IMR-90 (cell line): ENCODE data around the gene SPATA9.

Experiments
- BHLHE40 ChIP-seq: fragments of 150-350 bp; IDR thresholded peaks from 2 replicates; pipeline ENCODE4 v1.6.1; 2016; ENCODE audit warnings: mild to moderate bottlenecking, low read depth, low read length
- CEBPB ChIP-seq: IDR thresholded peaks from 2 replicates; pipeline ENCODE4 v1.6.1; 2012; ENCODE audit warnings: low read depth, low read length, improper control_type of control experiment
- CHD1 ChIP-seq: IDR thresholded peaks from 2 replicates; pipeline ENCODE4 v1.6.1; 2012; ENCODE audit warnings: low read depth, low read length, improper control_type of control experiment
- FOS ChIP-seq: fragments of 150-350 bp; IDR thresholded peaks from 2 replicates; pipeline ENCODE4 v1.6.1; 2016; ENCODE audit warnings: low read depth, low read length
- MAFK ChIP-seq: IDR thresholded peaks from 2 replicates; pipeline ENCODE4 v1.6.1; 2012; ENCODE audit warnings: low read depth, low read length, improper control_type of control experiment
- MAZ ChIP-seq: IDR thresholded peaks from 2 replicates; pipeline ENCODE4 v1.6.1; 2012; ENCODE audit warnings: low read depth, mild to moderate bottlenecking, low read length, improper control_type of control experiment, moderate library complexity, borderline replicate concordance
- MXI1 ChIP-seq: IDR thresholded peaks from 2 replicates; pipeline ENCODE4 v1.6.1; 2012; ENCODE audit warnings: low read depth, mild to moderate bottlenecking, low read length, moderate library complexity, borderline replicate concordance
- NFE2L2 ChIP-seq: fragments of 150-350 bp; IDR thresholded peaks from 2 replicates; pipeline ENCODE4 v1.6.1; 2016; ENCODE audit warnings: low read depth, mild to moderate bottlenecking, low read length
- POLR2A ChIP-seq: IDR thresholded peaks from 2 replicates; pipeline ENCODE4 v1.6.1; 2012; ENCODE audit warnings: mild to moderate bottlenecking, low read depth, low read length
- RAD21 ChIP-seq: IDR thresholded peaks from 2 replicates; pipeline ENCODE4 v1.6.1; 2012; ENCODE audit warnings: low read length, improper control_type of control experiment
- RFX5 ChIP-seq: IDR thresholded peaks from 2 replicates; pipeline ENCODE4 v1.8.0; 2012; ENCODE audit warnings: low read depth, mild to moderate bottlenecking, low read length, moderate library complexity
- SMC3 ChIP-seq: fragments of 150-350 bp; IDR thresholded peaks from 2 replicates; pipeline ENCODE4 v1.6.1; 2016; ENCODE audit warnings: low read depth, mild to moderate bottlenecking, antibody characterized with exemption, low read length, moderate library complexity
- USF2 ChIP-seq: fragments of 150-350 bp; IDR thresholded peaks from 2 replicates; pipeline ENCODE4 v1.6.1; 2017; ENCODE audit warnings: mild to moderate bottlenecking, antibody characterized with exemption, low read length, low read depth
- TF ChIP-seq, protein P1 (sequence below): conservative IDR thresholded peaks from 2 replicates; pipeline ENCODE4 v1.5.1; 2012; ENCODE audit warnings: mild to moderate bottlenecking, low read depth, low read length, improper control_type of control experiment

DNA sequence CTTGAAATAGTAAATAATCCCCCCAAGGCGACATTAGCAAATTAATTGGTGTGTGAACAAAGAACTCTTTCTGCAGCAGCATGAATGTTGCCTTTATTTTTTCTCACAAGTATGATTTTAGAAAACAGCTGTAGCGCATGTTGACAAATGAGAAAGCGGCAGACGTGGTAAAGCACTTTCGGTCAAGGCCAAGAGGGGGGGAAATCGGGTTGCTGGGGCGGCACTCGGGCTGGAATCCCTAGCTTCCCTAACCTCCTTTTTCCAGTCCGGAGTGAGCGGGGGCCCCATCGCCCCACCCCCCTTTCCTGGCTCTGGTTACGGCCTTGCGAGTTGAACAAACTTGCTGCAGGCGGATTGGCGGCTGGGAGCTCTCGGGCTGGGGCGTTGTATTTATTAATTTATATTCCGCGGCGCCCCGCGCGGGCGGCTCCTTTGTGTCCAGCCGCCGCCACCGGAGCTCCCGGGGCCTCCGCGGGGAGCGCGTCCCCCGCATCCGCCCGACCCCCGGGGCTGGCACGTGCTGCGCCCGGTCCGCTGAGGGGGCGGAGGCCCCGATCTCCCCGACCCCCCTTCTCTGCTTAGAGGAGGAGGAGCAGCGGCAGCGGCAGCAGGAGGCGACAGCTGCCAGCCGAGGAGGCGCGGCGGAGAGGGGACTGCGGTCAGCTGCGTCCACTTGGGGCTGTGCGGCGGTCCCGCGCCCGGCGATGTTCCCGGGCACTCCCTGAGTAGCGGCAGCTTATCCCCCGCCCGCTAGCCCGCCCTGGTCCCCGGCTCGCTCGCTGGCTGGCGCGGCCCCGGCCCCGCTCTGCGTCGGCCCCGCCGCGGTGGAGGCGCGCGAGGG is 48.2 kb upstream of the SPATA9 start, which contains the start of gene RHOBTB3:
- TF ChIP-seq CEBPB (no peak), USF2 (peak; percentile 49; the same call in 1 of the 2 replicates), SMC3 (no peak), NFE2L2 (no peak), FOS (no peak), RAD21 (no peak; the same call in 1 of the 2 replicates), CHD1 (no peak), POLR2A (peak; percentile 63; the same call in 1 of the 2 replicates), RFX5 (no peak), MXI1 (peak; percentile 85; the same call in 1 of the 2 replicates), MAFK (no peak), MAZ (peak; percentile 86; the same call in 1 of the 2 replicates), BHLHE40 (peak; percentile 96)
- TF ChIP-seq, protein P1, sequence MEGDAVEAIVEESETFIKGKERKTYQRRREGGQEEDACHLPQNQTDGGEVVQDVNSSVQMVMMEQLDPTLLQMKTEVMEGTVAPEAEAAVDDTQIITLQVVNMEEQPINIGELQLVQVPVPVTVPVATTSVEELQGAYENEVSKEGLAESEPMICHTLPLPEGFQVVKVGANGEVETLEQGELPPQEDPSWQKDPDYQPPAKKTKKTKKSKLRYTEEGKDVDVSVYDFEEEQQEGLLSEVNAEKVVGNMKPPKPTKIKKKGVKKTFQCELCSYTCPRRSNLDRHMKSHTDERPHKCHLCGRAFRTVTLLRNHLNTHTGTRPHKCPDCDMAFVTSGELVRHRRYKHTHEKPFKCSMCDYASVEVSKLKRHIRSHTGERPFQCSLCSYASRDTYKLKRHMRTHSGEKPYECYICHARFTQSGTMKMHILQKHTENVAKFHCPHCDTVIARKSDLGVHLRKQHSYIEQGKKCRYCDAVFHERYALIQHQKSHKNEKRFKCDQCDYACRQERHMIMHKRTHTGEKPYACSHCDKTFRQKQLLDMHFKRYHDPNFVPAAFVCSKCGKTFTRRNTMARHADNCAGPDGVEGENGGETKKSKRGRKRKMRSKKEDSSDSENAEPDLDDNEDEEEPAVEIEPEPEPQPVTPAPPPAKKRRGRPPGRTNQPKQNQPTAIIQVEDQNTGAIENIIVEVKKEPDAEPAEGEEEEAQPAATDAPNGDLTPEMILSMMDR: no peak
